DND-41 (cell line): ENCODE results near the gene PTPRC.

Source experiments
- EZH2 ChIP-seq: IDR thresholded peaks from 3 replicates; pipeline ENCODE4 v1.6.1; 2012; ENCODE audit warnings: borderline replicate concordance, low read depth, mild to moderate bottlenecking, moderate library complexity, low read length, inconsistent platforms; ENCODE audit not compliant: severe bottlenecking
- TF ChIP-seq, protein P1 (sequence below): IDR thresholded peaks from 2 replicates; pipeline ENCODE4 v1.5.1; 2012; ENCODE audit warnings: borderline replicate concordance, low read length, moderate library complexity, mild to moderate bottlenecking; ENCODE audit not compliant: poor library complexity, severe bottlenecking; ENCODE audit errors: extremely low read depth

DNA sequence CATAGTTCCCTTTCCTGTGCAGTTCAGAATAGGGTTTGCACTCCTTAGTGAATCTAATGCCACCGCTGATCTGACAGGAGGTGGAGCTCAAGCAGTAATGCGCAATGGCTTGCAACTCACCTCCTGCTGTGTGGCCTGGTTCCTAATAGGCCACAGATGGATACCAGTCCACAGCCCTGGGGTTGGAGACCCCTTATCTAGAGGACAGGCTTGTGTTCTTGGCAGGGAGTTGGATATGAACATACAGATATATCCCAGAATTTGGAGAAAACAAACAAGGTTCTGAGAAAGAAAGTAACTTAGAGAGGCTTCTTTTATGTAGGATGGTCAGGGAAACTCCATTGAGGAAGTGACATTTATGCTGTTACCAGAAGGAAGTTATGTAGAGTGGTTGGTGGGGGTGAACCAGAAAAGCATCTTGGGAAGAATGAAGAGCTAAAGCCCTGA is 5.1 kb upstream of the PTPRC start:
- TF ChIP-seq, protein P1, sequence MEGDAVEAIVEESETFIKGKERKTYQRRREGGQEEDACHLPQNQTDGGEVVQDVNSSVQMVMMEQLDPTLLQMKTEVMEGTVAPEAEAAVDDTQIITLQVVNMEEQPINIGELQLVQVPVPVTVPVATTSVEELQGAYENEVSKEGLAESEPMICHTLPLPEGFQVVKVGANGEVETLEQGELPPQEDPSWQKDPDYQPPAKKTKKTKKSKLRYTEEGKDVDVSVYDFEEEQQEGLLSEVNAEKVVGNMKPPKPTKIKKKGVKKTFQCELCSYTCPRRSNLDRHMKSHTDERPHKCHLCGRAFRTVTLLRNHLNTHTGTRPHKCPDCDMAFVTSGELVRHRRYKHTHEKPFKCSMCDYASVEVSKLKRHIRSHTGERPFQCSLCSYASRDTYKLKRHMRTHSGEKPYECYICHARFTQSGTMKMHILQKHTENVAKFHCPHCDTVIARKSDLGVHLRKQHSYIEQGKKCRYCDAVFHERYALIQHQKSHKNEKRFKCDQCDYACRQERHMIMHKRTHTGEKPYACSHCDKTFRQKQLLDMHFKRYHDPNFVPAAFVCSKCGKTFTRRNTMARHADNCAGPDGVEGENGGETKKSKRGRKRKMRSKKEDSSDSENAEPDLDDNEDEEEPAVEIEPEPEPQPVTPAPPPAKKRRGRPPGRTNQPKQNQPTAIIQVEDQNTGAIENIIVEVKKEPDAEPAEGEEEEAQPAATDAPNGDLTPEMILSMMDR: no peak
- TF ChIP-seq EZH2: no peak
